Right renal pelvis (tissue), 4 donors: ENCODE data around the gene PPP1CA. TPM values are rescaled to one million over a fixed set of nuclear protein-coding genes. Genes with fewer than 3 reads are reported as not detected.

ENCODE experiments used
- DNase-seq, 4 donors: peaks; one replicate each; pipeline ENCODE4 v3.0.0-alpha.2; 2013; ENCODE audit warnings: low read depth in 4 of 4, low spot score in 3 of 4, missing footprints in 1 of 4
- polyA plus RNA-seq, 4 donors: library from polyadenylated mRNA; unstranded; fragments of 120-200 nt; gene quantifications; one replicate each; pipeline ENCODE4 v1.2.1, GENCODE V29; 2013; ENCODE audit not compliant: insufficient read length in 4 of 4

PPP1CA gene
- polyA plus RNA-seq, 4 donors: 146 to 188 (median 155) TPM

- no peak for DNase-seq
Observed at GRCh38 chr11:67418476-67419281, 17.0 kb upstream of the PPP1CA start.

GRCh38 chr11:67417425-67417824 lies 15.8 kb upstream of the PPP1CA start:
- no peak for DNase-seq

GRCh38 chr11:67416416-67417335 lies 15.0 kb upstream of the PPP1CA start:
- no peak for DNase-seq

- DNase-seq: no peak
Observed at GRCh38 chr11:67415501-67416304, 14.0 kb upstream of the PPP1CA start, which contains the start of gene CARNS1. Gene CARNS1, plus strand, starts transcription at chr11:67415678. Its CDS starts 522 bp downstream, at chr11:67416200.

GRCh38 chr11:67413266-67413849 lies 11.7 kb upstream of the PPP1CA start:
- no peak for DNase-seq

- no peak for DNase-seq
Observed at GRCh38 chr11:67412495-67413179, 11.0 kb upstream of the PPP1CA start.

- DNase-seq: no peak
Observed at GRCh38 chr11:67411785-67412152, 10.1 kb upstream of the PPP1CA start.

- no peak for DNase-seq
Observed at GRCh38 chr11:67410984-67411784, 9.5 kb upstream of the PPP1CA start.

- no peak for DNase-seq
Observed at GRCh38 chr11:67410369-67410831, 8.7 kb upstream of the PPP1CA start.

- DNase-seq: no peak
Observed at GRCh38 chr11:67409781-67410368, 8.2 kb upstream of the PPP1CA start.

- DNase-seq: no peak
Observed at GRCh38 chr11:67409261-67409666, 7.6 kb upstream of the PPP1CA start.

GRCh38 chr11:67408437-67409200 lies 7.0 kb upstream of the PPP1CA start:
- DNase-seq: no peak

GRCh38 chr11:67407688-67408163 lies 6.1 kb upstream of the PPP1CA start:
- DNase-seq: no peak

GRCh38 chr11:67406969-67407687 lies 5.5 kb upstream of the PPP1CA start:
- DNase-seq: no peak

- DNase-seq: no peak
Observed at GRCh38 chr11:67406420-67406968, 4.8 kb upstream of the PPP1CA start.

GRCh38 chr11:67405688-67406339 lies 4.2 kb upstream of the PPP1CA start:
- DNase-seq: no peak
